ENCODE results near the gene IGSF23.
A peak's percentile ranks its signal among the peaks of the same experiment; 100 is the strongest.
"Not testable (repeated sequence)": the region's sequence is repeated elsewhere in the genome, so short reads cannot be mapped to it uniquely, and the experiment has no call there.

IGSF23 gene

GRCh38 chr19:44662691-44663385, 49.5 kb downstream of the IGSF23 start:
- no peak overlapping the region for H3K27ac ChIP-seq

GRCh38 chr19:44663996-44664395, 50.6 kb downstream of the IGSF23 start:
- no peak for TF ChIP-seq CTCF (IDR thresholded peaks at IDR 0.05)
- TF ChIP-seq ZFX (IDR thresholded peaks at IDR 0.05; ENCODE audit: borderline replicate concordance): no peak

More at GRCh38 chr19:44662691-44663385, 49.5 kb downstream of the IGSF23 start:
- no peak for TF ChIP-seq ZFX (IDR thresholded peaks at IDR 0.05; ENCODE audit: borderline replicate concordance)
- no peak for TF ChIP-seq CTCF (IDR thresholded peaks at IDR 0.05)

DNA sequence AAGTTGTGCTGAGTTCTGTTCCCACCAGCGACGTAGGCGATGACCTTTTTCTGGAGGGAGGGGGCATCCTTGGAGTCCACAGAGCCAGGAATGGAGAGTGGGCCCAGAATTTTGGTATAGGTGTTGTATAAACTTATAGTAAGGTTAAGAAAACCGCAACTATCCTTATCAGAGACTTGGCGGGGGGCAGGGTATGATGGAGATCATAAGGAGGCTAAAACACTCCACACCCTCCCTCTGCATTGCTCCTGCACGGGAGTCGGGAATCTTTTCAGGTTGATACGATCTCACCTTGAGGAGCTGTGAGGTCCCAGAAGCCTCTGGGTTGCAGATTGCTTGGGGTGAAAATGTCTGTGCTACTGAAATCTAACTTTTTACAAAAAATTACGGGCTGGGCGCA, 51.6 kb downstream of the IGSF23 start:
- H3K27ac ChIP-seq: peak overlapping the region; percentile 84
- no peak for TF ChIP-seq ZFX (IDR thresholded peaks at IDR 0.05; ENCODE audit: borderline replicate concordance)
- TF ChIP-seq CTCF (IDR thresholded peaks at IDR 0.05): no peak

More at GRCh38 chr19:44663996-44664395, 50.6 kb downstream of the IGSF23 start:
- H3K27ac ChIP-seq: peak overlapping the region; percentile 84; the same call in 1 of the 2 replicates

DNA sequence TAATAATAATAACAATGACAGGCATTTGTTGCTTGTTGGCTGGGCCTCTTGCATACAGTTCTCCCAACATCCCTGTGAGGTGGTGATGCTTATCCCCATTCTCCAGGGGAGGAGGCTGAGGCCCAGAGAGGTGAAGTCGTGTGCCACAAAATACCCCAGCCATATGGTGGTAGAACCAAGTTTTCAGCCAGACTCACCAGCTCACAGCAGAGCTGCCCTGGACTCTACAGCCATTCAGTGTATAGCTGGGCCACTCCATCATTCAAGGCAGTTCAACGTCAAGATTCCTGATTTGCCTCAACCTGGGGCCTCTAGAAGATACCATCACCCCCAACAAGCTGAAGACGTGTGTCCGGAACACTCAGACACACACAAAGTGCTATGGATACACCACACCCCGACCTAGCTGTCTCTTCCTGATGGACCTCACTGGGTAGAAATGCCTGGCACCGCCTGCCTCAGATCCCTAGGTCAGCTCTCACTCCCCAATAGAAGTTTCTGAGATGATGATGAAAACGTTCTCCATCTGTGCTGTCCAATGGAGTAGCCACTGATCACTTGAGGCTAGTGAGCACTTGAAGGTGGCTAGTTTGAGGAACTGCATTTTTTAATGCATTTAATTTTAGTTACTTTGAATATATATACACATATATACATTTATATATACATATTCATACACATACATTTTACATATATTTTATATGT, 53.6 kb downstream of the IGSF23 start:
- TF ChIP-seq ZFX (IDR thresholded peaks at IDR 0.05; ENCODE audit: borderline replicate concordance) (no peak), CTCF (IDR thresholded peaks at IDR 0.05) (no peak)
- H3K27ac ChIP-seq: peak overlapping the region; percentile 84

DNA sequence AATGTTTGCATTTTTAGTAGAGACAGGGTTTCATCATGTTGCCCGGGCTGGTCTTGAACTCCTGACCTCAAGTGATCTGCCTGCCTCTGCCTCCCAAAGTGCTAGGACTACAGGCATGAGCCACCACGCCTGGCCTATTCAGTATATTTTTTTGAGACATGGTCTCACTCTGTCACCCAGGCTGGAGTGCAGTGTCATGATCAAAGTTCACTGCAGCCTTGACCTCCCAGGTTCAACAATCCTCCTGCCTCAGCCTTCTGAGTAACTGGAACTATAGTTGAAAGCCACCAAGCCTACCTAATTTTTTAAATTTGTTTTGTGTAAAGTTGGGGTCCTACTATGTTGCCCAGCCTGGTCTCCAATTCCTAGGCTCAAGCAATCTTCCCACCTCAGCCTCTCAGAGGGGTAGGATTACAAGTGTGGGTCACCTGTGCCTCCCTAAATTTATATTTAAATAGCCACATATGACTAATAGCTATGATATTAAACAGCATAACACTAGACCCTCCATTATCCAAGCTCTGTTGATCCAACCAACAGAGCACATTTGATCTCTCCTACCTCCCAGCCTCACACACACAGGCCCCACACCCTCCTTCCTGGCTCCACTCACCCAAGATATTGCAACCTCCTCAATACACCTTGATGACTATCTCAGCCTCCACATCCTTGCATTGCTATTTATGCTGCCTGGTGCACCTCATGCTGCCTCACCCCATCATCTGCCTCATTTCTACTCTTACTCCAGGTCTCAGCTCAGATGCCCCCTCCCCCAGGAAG, 55.8 kb downstream of the IGSF23 start:
- no peak for TF ChIP-seq CTCF (IDR thresholded peaks at IDR 0.05)
- no peak for TF ChIP-seq ZFX (IDR thresholded peaks at IDR 0.05; ENCODE audit: borderline replicate concordance)
- no peak overlapping the region for H3K27ac ChIP-seq

DNA sequence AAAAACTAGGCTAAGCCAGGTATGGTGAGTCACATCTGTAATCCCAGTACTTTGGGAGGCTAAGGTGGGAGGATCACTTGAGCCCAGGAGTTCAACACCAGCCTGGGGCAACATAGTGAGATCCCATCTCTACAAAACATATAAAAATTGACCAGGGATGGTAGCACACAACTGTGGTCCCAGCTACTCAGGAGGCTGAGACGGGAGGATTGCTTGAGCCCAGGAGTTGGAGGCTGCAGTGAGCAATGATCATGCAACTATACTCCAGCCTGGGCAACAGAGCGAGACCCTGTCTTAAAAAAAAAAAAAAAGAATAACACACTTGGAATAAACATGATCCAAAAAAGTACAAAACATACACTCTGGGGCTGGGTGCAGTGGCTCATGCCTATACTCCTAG, 56.7 kb downstream of the IGSF23 start:
- H3K27ac ChIP-seq: not testable (repeated sequence)

- H3K27ac ChIP-seq: no peak within 1 kb of the TSS
- TF ChIP-seq CTCF (IDR thresholded peaks at IDR 0.05) (no peak), ZFX (IDR thresholded peaks at IDR 0.05; ENCODE audit: borderline replicate concordance) (no peak)
Measured at GRCh38 chr19:44671400-44671799, 58.0 kb downstream of the IGSF23 start, which contains the start of gene CEACAM19. CEACAM19 (plus strand) TSS chr19:44671482; CDS start chr19:44671932, 450 bp downstream.
